Coronary artery (tissue), 2 donors: ENCODE measurements around the gene MRPS26.
A peak's percentile ranks its signal among the peaks of the same experiment; 100 is the strongest.

Experiments used
- DNase-seq: peaks from one replicate; pipeline ENCODE4 v3.0.0-alpha.2; 2017; ENCODE audit warnings: low spot score
- H3K27ac ChIP-seq, 2 donors: fragments of 200-600 bp; sonication (generic); one replicate each; pipeline ENCODE4 v1.5.1; 2016 to 2019
- H3K4me3 ChIP-seq: fragments of 200-600 bp; sonication (generic); 2 replicates; pipeline ENCODE4 v1.5.1; 2016; ENCODE audit warnings: mild to moderate bottlenecking, moderate library complexity
- CTCF ChIP-seq: fragments of 200-600 bp; sonication (generic); IDR thresholded peaks from one replicate; pipeline ENCODE4 v1.5.1; 2019; ENCODE audit warnings: antibody characterized with exemption

The MRPS26 gene

GRCh38 chr20:3084986-3085360 lies 39.1 kb downstream of the MRPS26 start:
- TF ChIP-seq CTCF, result no peak
- no peak for DNase-seq
- no peak overlapping the region for H3K4me3 ChIP-seq
- no peak overlapping the region for H3K27ac ChIP-seq

GRCh38 chr20:3085571-3086072 lies 39.8 kb downstream of the MRPS26 start:
- TF ChIP-seq CTCF, result no peak
- DNase-seq, result no peak
- Histone ChIP-seq H3K27ac (no peak overlapping the region), H3K4me3 (no peak overlapping the region)

GRCh38 chr20:3088031-3088430 lies 42.2 kb downstream of the MRPS26 start:
- no peak overlapping the region for H3K27ac ChIP-seq
- H3K4me3 ChIP-seq, result no peak overlapping the region
- DNase-seq, result no peak
- TF ChIP-seq CTCF, result no peak

GRCh38 chr20:3090565-3090964 lies 44.7 kb downstream of the MRPS26 start:
- no peak for DNase-seq
- Histone ChIP-seq H3K27ac (no peak overlapping the region), H3K4me3 (no peak overlapping the region)
- no peak for TF ChIP-seq CTCF

GRCh38 chr20:3092611-3093379 lies 46.9 kb downstream of the MRPS26 start:
- no peak for TF ChIP-seq CTCF
- no peak for DNase-seq
- H3K4me3 ChIP-seq, result peak overlapping the region; percentile 54
- no peak overlapping the region for H3K27ac ChIP-seq

- DNase-seq, result no peak
- H3K4me3 ChIP-seq, result no peak overlapping the region
- no peak for TF ChIP-seq CTCF
- no peak overlapping the region for H3K27ac ChIP-seq
Observed at GRCh38 chr20:3093861-3094361, 48.1 kb downstream of the MRPS26 start.
